IMR-90 (cell line): Measurements from ENCODE around the gene RAD51B. TPM values are rescaled to one million over a fixed set of nuclear protein-coding genes. Genes with fewer than 3 reads are reported as not detected.

Experiments used
- ATAC-seq: fragments of 200-7000 bp; cut with Tn5 transposase; 2 replicates; pipeline ENCODE4 v1.9.1; 2020; ENCODE audit warnings: low read depth, mild to moderate bottlenecking, moderate library complexity
- BruUV-seq: library from RNA; stranded (reverse); fragments of 400-500 nt; replicated peaks from 2 replicates; lab custom pipeline; 2021; lab: Mats Ljungman, UMichigan
- CTCF ChIA-PET: fragments of 300-600 bp; formaldehyde crosslinking; extraction: SDS; loops from one replicate; lab custom pipeline; 2021; ENCODE audit warnings: antibody characterized with exemption; lab: Yijun Ruan, JAX
- POLR2A ChIA-PET: fragments of 300-600 bp; sonication (Branson Sonifier 250); formaldehyde crosslinking; loops from one replicate; lab custom pipeline; 2022; ENCODE audit warnings: antibody characterized with exemption; ENCODE audit not compliant: unreplicated experiment; lab: Charles Lee
- DNase-seq: peaks from one replicate; pipeline ENCODE4 v3.0.0; 2013
- H2AFZ ChIP-seq: replicated peaks from 2 replicates; pipeline ENCODE3; 2013; ENCODE audit warnings: low read length, mild to moderate bottlenecking; ENCODE audit not compliant: poor library complexity
- H2AK5ac ChIP-seq: 2 replicates; pipeline ENCODE4 v1.6.1; 2013; ENCODE audit warnings: low read depth, low read length, inconsistent platforms
- H2AK9ac ChIP-seq: replicated peaks from 2 replicates; pipeline ENCODE3; 2013; ENCODE audit warnings: mild to moderate bottlenecking, low read depth, low read length, moderate library complexity; ENCODE audit not compliant: poor library complexity
- H2BK120ac ChIP-seq: 2 replicates; pipeline ENCODE4 v1.6.1; 2013; ENCODE audit warnings: low read depth, low read length, inconsistent platforms
- H2BK15ac ChIP-seq: 3 replicates; pipeline ENCODE4 v1.6.1; 2013; ENCODE audit warnings: low read depth, low read length, inconsistent platforms
- H2BK20ac ChIP-seq: 2 replicates; pipeline ENCODE4 v1.6.1; 2013; ENCODE audit warnings: low read depth, mild to moderate bottlenecking, inconsistent platforms, low read length, moderate library complexity
- H2BK5ac ChIP-seq: 2 replicates; pipeline ENCODE4 v1.6.1; 2013; ENCODE audit warnings: mild to moderate bottlenecking, low read depth, low read length, inconsistent platforms; ENCODE audit not compliant: poor library complexity, severe bottlenecking
- H3K14ac ChIP-seq: replicated peaks from 2 replicates; pipeline ENCODE4 v1.6.1; 2013; ENCODE audit warnings: low read depth, low read length, inconsistent platforms
- H3K18ac ChIP-seq: 2 replicates; pipeline ENCODE4 v1.6.1; 2013; ENCODE audit warnings: low read depth, low read length, control low read depth
- H3K23ac ChIP-seq: 2 replicates; pipeline ENCODE4 v1.6.1; 2013; ENCODE audit warnings: low read depth, low read length, inconsistent platforms
- H3K27ac ChIP-seq: 2 replicates; pipeline ENCODE4 v1.5.1; 2013; ENCODE audit warnings: mild to moderate bottlenecking, control low read depth, low read length; ENCODE audit not compliant: insufficient read depth
- H3K27me3 ChIP-seq: 2 replicates; pipeline ENCODE4 v1.6.1; 2013; ENCODE audit warnings: low read length; ENCODE audit not compliant: control insufficient read depth, insufficient read depth
- H3K36me3 ChIP-seq: 2 replicates; pipeline ENCODE4 v1.6.1; 2013; ENCODE audit warnings: low read length, mixed read lengths; ENCODE audit not compliant: control insufficient read depth, insufficient read depth
- H3K4ac ChIP-seq: 2 replicates; pipeline ENCODE4 v1.6.1; 2013; ENCODE audit warnings: low read depth, low read length, inconsistent platforms
- H3K4me1 ChIP-seq: 2 replicates; pipeline ENCODE4 v1.6.1; 2013; ENCODE audit warnings: low read length, mixed read lengths; ENCODE audit not compliant: control insufficient read depth, insufficient read depth
- H3K4me2 ChIP-seq: 2 replicates; pipeline ENCODE4 v1.6.1; 2013; ENCODE audit warnings: low read depth, mild to moderate bottlenecking, control low read depth, low read length, moderate library complexity
- H3K4me3 ChIP-seq: 2 replicates; pipeline ENCODE4 v1.5.1; 2013; ENCODE audit warnings: low read depth, mild to moderate bottlenecking, control low read depth, low read length, moderate library complexity; ENCODE audit not compliant: insufficient read depth
- H3K56ac ChIP-seq: 2 replicates; pipeline ENCODE4 v1.6.1; 2013; ENCODE audit warnings: low read length, inconsistent platforms; ENCODE audit not compliant: insufficient read depth; ENCODE audit errors: extremely low read depth
- H3K79me1 ChIP-seq, 2 experiments: 2 replicates each; pipeline ENCODE4 v1.6.1; 2013; ENCODE audit warnings: low read length in 2 of 2, inconsistent platforms in 1 of 2, low read depth in 1 of 2
- H3K9ac ChIP-seq: 2 replicates; pipeline ENCODE4 v1.6.1; 2013; ENCODE audit warnings: low read depth, low read length, control low read depth
- H3K9me1 ChIP-seq: 2 replicates; pipeline ENCODE4 v1.6.1; 2013; ENCODE audit warnings: low read length, inconsistent platforms; ENCODE audit not compliant: insufficient read depth
- H3K9me3 ChIP-seq: 2 replicates; pipeline ENCODE4 v1.6.1; 2013; ENCODE audit warnings: low read length; ENCODE audit not compliant: control insufficient read depth, insufficient read depth
- H4K20me1 ChIP-seq: 2 replicates; pipeline ENCODE4 v1.6.1; 2013; ENCODE audit warnings: low read length, inconsistent platforms; ENCODE audit not compliant: insufficient read depth
- H4K5ac ChIP-seq: 2 replicates; pipeline ENCODE4 v1.6.1; 2013; ENCODE audit warnings: mild to moderate bottlenecking, low read depth, low read length, control low read depth
- H4K8ac ChIP-seq, 2 experiments: 2 replicates each; pipeline ENCODE4 v1.6.1; 2013; ENCODE audit warnings: low read depth in 2 of 2, low read length in 2 of 2, control low read depth in 1 of 2, inconsistent platforms in 1 of 2
- H4K91ac ChIP-seq: 2 replicates; pipeline ENCODE4 v1.6.1; 2013; ENCODE audit warnings: low read depth, low read length, inconsistent platforms; ENCODE audit not compliant: insufficient read depth
- BHLHE40 ChIP-seq: fragments of 150-350 bp; IDR thresholded peaks from 2 replicates; pipeline ENCODE4 v1.6.1; 2016; ENCODE audit warnings: mild to moderate bottlenecking, low read depth, low read length
- CEBPB ChIP-seq: IDR thresholded peaks from 2 replicates; pipeline ENCODE4 v1.6.1; 2012; ENCODE audit warnings: low read depth, low read length, improper control_type of control experiment
- CHD1 ChIP-seq: IDR thresholded peaks from 2 replicates; pipeline ENCODE4 v1.6.1; 2012; ENCODE audit warnings: low read depth, low read length, improper control_type of control experiment
- CTCF ChIP-seq: conservative IDR thresholded peaks from 2 replicates; pipeline ENCODE4 v1.5.1; 2012; ENCODE audit warnings: mild to moderate bottlenecking, low read depth, low read length, improper control_type of control experiment
- ELK1 ChIP-seq: fragments of 150-350 bp; IDR thresholded peaks from 2 replicates; pipeline ENCODE4 v1.6.1; 2016; ENCODE audit warnings: low read depth, mild to moderate bottlenecking, low read length, moderate library complexity, borderline replicate concordance
- FOS ChIP-seq: fragments of 150-350 bp; IDR thresholded peaks from 2 replicates; pipeline ENCODE4 v1.6.1; 2016; ENCODE audit warnings: low read depth, low read length
- MAFK ChIP-seq: IDR thresholded peaks from 2 replicates; pipeline ENCODE4 v1.6.1; 2012; ENCODE audit warnings: low read depth, low read length, improper control_type of control experiment
- MAZ ChIP-seq: IDR thresholded peaks from 2 replicates; pipeline ENCODE4 v1.6.1; 2012; ENCODE audit warnings: low read depth, mild to moderate bottlenecking, low read length, improper control_type of control experiment, moderate library complexity, borderline replicate concordance
- MXI1 ChIP-seq: IDR thresholded peaks from 2 replicates; pipeline ENCODE4 v1.6.1; 2012; ENCODE audit warnings: low read depth, mild to moderate bottlenecking, low read length, moderate library complexity, borderline replicate concordance
- NFE2L2 ChIP-seq: fragments of 150-350 bp; IDR thresholded peaks from 2 replicates; pipeline ENCODE4 v1.6.1; 2016; ENCODE audit warnings: low read depth, mild to moderate bottlenecking, low read length
- POLR2A ChIP-seq: IDR thresholded peaks from 2 replicates; pipeline ENCODE4 v1.6.1; 2012; ENCODE audit warnings: mild to moderate bottlenecking, low read depth, low read length
- RAD21 ChIP-seq: IDR thresholded peaks from 2 replicates; pipeline ENCODE4 v1.6.1; 2012; ENCODE audit warnings: low read length, improper control_type of control experiment
- RFX5 ChIP-seq: IDR thresholded peaks from 2 replicates; pipeline ENCODE4 v1.8.0; 2012; ENCODE audit warnings: low read depth, mild to moderate bottlenecking, low read length, moderate library complexity
- WGBS, 2 experiments: methylation state at CpG; one replicate each; pipeline versions ENCODE4 v1.1.5 to v1.1.7; 2013; ENCODE audit warnings: missing lambda C conversion rate in 2 of 2; ENCODE audit not compliant: insufficient read length in 1 of 2; ENCODE audit errors: extremely low coverage in 2 of 2; 5-methylcytosine and 5-hydroxymethylcytosine counted together
- dilution Hi-C: fragments of 300-500 bp; cut with HindIII; formaldehyde crosslinking; loops from one replicate; pipeline ENCODE4 v1.14.3; 2018; ENCODE audit warnings: low sequenced_read_pairs; ENCODE audit not compliant: unreplicated experiment
- in situ Hi-C: fragments of 300-500 bp; cut with MboI; formaldehyde crosslinking; loops from 3 replicates; pipeline ENCODE4 v1.14.3; 2019; ENCODE audit warnings: low sequenced_read_pairs, inconsistent platforms, mixed read lengths
- intact Hi-C: fragments of 100-400 bp; cut with micrococcal nuclease; formaldehyde crosslinking; loops from 2 replicates; pipeline ENCODE4 v1.10.0; 2022
- polyA plus RNA-seq, 3 experiments: library from polyadenylated mRNA; depleted of rRNA; stranded (reverse); fragments of >200 nt; gene quantifications; 2 replicates each; pipeline ENCODE4 v1.2.3, GENCODE V29; 2012; ENCODE audit warnings: low replicate concordance in 1 of 3
- total RNA-seq: library from RNA; depleted of rRNA; stranded (reverse); fragments of >200 nt; gene quantifications from 2 replicates; pipeline ENCODE4 v1.2.3, GENCODE V29; 2012

Gene RAD51B
- total and polyA plus RNA-seq, 2 of the 4 experiments (the other 2 are of a cell fraction) = 5.1 to 18.8 TPM

GRCh38 chr14:68652433-68652690, 832.8 kb downstream of the RAD51B start (continued):
- no peak for TF ChIP-seq CTCF
- no peak for TF ChIP-seq POLR2A
- TF ChIP-seq NFE2L2 = no peak

- Histone ChIP-seq H3K79me1 (no peaks in the 10 kb centered on the region), H2AFZ (no peak overlapping the region), H3K27me3 (no peaks in the 10 kb centered on the region), H3K9me1 (peaks cover 38% of the 10 kb centered on the region), H3K4me2 (no peak overlapping the region), H3K4me3 (no peak overlapping the region), H2BK15ac (peak overlapping the region; percentile 96; the same call in 2 of the 3 replicates), H3K27ac (no peak overlapping the region), H3K36me3 (no peaks in the 10 kb centered on the region), H3K4ac (peak overlapping the region; percentile 82), H2AK5ac (peak overlapping the region; percentile 98), H4K8ac (no peak overlapping the region; a peak in 1 of 4 replicates), H2AK9ac (no peak overlapping the region), H4K91ac (peak overlapping the region; percentile 73; the same call in 1 of the 2 replicates), H3K23ac (no peak overlapping the region), H2BK20ac (peak overlapping the region; percentile 96), H3K18ac (no peak overlapping the region), H3K14ac (peak overlapping the region; percentile 43; the same call in 1 of the 2 replicates), H4K5ac (no peak overlapping the region), H4K20me1 (no peaks in the 10 kb centered on the region), H2BK5ac (peak overlapping the region; percentile 86), H3K9me3 (no peaks in the 10 kb centered on the region), H3K4me1 (peaks cover 34% of the 10 kb centered on the region), H3K9ac (no peak overlapping the region), H3K56ac (no peak overlapping the region), H2BK120ac (peak overlapping the region; percentile 96)
- POLR2A ChIA-PET = no interaction called here
- no TSS peak for BruUV-seq
- no CpG with 5 or more reads among the region's 6 CpGs for WGBS, 2 experiments
- CTCF ChIA-PET = no interaction called here
- ATAC-seq (no peak), DNase-seq (no peak)
- dilution Hi-C loops (no loop called here), intact Hi-C loops (loop anchor here (10.0 kb wide), 2 partner anchors 108 to 258 kb away; no protein-coding TSS in a partner anchor), in situ Hi-C loops (no loop called here)
- TF ChIP-seq CEBPB (no peak), CTCF (no peak), BHLHE40 (no peak), MAZ (no peak), CHD1 (no peak), RFX5 (no peak), ELK1 (no peak), MAFK (no peak), MXI1 (no peak), FOS (no peak), POLR2A (no peak), RAD21 (no peak)
Measured at GRCh38 chr14:68653108-68653507, 833.5 kb downstream of the RAD51B start.
